ENCODE measurements around the gene SRPRB. TPM values are rescaled to one million over a fixed set of nuclear protein-coding genes. Genes with fewer than 3 reads are reported as not detected.

SRPRB gene
- total and polyA plus RNA-seq, 2 donors (not counting 3 experiments of a cell fraction or from before 2014, with no cell fraction given), result 22.7 to 69.2 TPM

GRCh38 chr3:133775835-133776234 lies 29.8 kb upstream of the SRPRB start:
- Histone ChIP-seq H3K27me3 (ENCODE audit: control insufficient read depth in 2 of 2, insufficient read depth in 2 of 2, low read length in 2 of 2) (peaks cover 1 to 3% of the 10 kb centered on the region in 2 experiments), H3K9me3 (replicated peaks; ENCODE audit: control insufficient read depth, insufficient read depth, low read length) (no peaks in the 10 kb centered on the region), H3K9me1 (replicated peaks; ENCODE audit: control insufficient read depth, extremely low read depth, insufficient read depth, low read length) (no peaks in the 10 kb centered on the region), H2AFZ (ENCODE audit: low read depth, low read length) (no peak overlapping the region), H3K79me2 (ENCODE audit: control insufficient read depth, insufficient read depth, low read length) (no peaks in the 10 kb centered on the region), H3K4me1 (ENCODE audit: control insufficient read depth, extremely low read depth, insufficient read depth, low read length) (no peaks in the 10 kb centered on the region), H3K36me3 (ENCODE audit: control insufficient read depth in 2 of 2, extremely low read depth in 1 of 2, insufficient read depth in 2 of 2, low read length in 2 of 2) (no peaks in the 10 kb centered on the region), H3K9ac (replicated peaks; ENCODE audit: extremely low read depth, insufficient read depth, low read length) (no peak overlapping the region), H3K4me3 (replicated peaks in 1 of 3; ENCODE audit: insufficient read depth in 1 of 3, low read depth in 1 of 3, low read length in 3 of 3) (no peak overlapping the region), H3K27ac (ENCODE audit: insufficient read depth, low read depth, low read length) (no peak overlapping the region), H4K20me1 (replicated peaks; ENCODE audit: control insufficient read depth, extremely low read depth, insufficient read depth, low read length) (no peaks in the 10 kb centered on the region), H3K4me2 (ENCODE audit: insufficient read depth, low read length) (no peak overlapping the region)
- ChIA-PET POLR2A (no interaction called here), CTCF (interaction anchor here (1.4 kb wide), 1 partner anchor 9 kb away, joined by 3 read pairs; no protein-coding TSS in a partner anchor)
- intact Hi-C loops (cut with micrococcal nuclease), result no loop called here
- DNase-seq (ENCODE audit: low read depth, low spot score) (no peak), FAIRE-seq (no peak)
- BruUV-seq (replicated peaks), result no TSS peak
- TF ChIP-seq JUN (IDR thresholded peaks at IDR 0.05; ENCODE audit: borderline replicate concordance, insufficient read depth, insufficient read length, low read depth), result no peak
- no peak for TF ChIP-seq EZH2 (IDR thresholded peaks at IDR 0.05; ENCODE audit: borderline replicate concordance, low read depth, low read length, severe bottlenecking)
- no peak for TF ChIP-seq POLR2AphosphoS5 (IDR thresholded peaks at IDR 0.05; ENCODE audit: insufficient read depth, low read depth, low read length)
- TF ChIP-seq FOS (IDR thresholded peaks at IDR 0.05; ENCODE audit: borderline replicate concordance, insufficient read depth, low read length), result no peak
- no peak for TF ChIP-seq CTCF (IDR thresholded peaks at IDR 0.05; ENCODE audit: extremely low read depth in 1 of 2, insufficient read depth in 1 of 2, low read depth in 1 of 2, low read length in 2 of 2)
- no peak for TF ChIP-seq GATA2 (IDR thresholded peaks at IDR 0.05; ENCODE audit: insufficient read depth, insufficient read length, low read depth, low read length)
- no peak for TF ChIP-seq MYC (IDR thresholded peaks at IDR 0.05; ENCODE audit: low read depth, low read length)
- no peak for TF ChIP-seq MAX (IDR thresholded peaks at IDR 0.05; ENCODE audit: insufficient read depth, insufficient read length)
- no peak for TF ChIP-seq POLR2A (IDR thresholded peaks at IDR 0.05; ENCODE audit: low read depth, low read length)
- dilution Hi-C loops (cut with MboI; ENCODE audit: extremely low pct_ligation_motif_present, low sequenced_read_pairs), result no loop called here
